Raji (cell line): ENCODE data around the gene COLEC11.

Source experiments
- POLR2A ChIP-seq: IDR thresholded peaks from 2 replicates; pipeline ENCODE4 v1.6.1; 2011; ENCODE audit warnings: low read depth, low read length, control low read depth; ENCODE audit not compliant: insufficient read depth

The COLEC11 gene

DNA sequence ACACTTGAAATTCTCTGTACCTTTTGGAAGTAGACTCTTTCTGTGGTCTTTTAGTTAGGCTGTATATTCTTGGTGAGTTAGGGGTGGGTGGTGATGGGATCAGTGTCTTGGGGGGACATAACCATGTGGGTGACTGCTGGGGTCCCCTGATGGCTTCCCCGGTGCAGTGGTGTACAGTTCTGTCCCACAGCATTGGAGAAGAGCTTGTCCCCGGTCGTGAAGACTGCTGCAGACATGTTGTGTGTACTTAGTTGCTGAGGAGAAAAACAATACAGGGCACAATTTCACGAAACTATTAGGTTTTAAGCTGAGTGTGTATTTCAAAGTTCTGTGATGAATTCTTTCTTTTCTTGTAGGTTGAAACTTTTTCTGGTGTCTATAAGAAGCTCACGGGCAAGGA, 14.5 kb upstream of the COLEC11 start:
- no peak for TF ChIP-seq POLR2A

DNA sequence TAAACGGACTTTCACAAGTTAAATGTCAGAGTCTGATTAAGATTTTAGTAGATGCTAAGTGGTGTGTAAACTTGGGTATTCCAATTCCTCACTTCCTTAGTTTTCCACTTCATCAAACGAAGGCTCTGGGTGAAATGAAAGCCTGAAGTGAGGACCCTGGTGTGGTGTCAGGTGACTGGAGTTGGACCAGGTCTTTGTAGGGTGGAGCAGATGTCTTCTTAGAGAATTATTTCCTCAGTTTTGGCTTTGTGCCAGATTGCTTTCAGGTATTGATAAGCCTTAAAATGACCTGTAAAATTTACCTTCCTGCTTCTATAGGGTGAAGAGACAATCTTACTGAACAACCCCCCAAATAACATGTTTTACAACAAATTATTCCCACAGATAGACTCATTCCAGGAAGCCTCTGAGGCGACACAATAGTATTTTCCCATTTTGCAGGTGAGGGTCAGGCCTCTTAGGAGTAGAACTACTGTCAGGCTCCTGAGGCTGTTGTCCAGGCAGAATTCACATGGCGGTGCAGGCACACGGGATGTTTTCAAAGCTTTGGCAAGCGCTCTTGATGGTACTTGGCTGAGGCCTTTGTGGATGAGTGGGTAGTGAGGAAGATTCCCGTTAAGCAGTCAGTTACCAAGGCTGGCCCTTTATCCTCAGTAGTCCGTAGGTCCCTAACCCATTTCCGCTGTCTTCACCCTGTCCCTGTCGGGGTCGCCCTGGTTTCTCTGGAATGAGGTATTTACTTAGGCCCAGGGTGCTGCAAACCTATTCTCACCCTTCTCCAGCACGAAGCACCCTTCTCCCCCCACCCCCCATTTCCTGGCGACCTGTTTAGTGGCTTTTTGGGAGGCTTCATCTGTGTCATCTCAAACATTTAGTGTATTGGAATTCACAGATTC, 13.3 kb upstream of the COLEC11 start:
- no peak for TF ChIP-seq POLR2A

DNA sequence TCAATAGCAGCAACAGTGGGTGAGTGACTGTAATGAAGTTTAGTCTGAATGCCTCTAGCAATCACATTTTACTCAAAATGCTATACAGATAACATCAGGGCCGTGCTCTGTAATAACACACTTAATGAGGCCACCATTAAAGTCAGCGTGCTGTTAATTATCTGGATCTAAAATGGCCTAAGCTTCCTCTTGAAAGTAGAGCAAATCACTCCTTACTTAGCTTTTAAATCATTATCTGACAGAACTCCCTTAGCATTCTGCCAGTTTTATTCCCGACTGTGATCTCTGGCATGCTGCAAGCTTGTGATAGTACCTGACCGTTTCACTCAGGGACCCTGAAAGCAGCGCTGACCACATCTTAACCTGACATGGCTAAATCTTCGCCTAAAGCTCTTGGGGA, 10.8 kb upstream of the COLEC11 start:
- no peak for TF ChIP-seq POLR2A

DNA sequence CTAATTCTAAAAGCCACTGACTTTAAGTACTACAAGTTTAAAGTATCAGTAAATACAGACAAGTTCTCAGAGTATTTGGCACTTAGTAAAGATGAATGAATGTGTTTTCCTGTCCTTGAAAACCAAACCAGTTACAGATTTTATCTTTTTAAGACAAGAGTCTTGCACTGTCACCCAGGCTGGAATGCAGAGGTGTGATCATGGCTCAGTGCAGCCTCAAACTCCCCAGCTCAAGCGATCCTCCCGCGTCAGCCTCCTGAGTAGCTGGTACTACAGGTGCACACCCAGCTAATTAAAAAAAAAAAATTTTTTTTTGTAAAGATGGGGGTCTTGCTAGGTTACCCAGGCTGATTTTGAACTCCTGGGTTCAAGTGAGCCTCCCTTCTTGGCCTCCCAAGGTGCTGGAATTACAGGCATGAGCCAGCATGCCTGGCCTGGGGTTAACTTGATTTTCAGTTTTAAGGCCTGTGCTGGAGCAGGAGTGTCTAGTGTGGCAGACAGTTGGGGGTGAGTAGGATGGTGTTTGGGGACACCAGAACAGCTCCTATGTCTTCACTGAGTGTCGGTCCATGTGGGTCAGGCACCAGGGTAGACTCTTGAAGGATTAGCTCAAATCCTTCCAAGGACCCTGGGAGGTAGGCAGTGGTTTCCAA, 10.2 kb upstream of the COLEC11 start:
- no peak for TF ChIP-seq POLR2A

DNA sequence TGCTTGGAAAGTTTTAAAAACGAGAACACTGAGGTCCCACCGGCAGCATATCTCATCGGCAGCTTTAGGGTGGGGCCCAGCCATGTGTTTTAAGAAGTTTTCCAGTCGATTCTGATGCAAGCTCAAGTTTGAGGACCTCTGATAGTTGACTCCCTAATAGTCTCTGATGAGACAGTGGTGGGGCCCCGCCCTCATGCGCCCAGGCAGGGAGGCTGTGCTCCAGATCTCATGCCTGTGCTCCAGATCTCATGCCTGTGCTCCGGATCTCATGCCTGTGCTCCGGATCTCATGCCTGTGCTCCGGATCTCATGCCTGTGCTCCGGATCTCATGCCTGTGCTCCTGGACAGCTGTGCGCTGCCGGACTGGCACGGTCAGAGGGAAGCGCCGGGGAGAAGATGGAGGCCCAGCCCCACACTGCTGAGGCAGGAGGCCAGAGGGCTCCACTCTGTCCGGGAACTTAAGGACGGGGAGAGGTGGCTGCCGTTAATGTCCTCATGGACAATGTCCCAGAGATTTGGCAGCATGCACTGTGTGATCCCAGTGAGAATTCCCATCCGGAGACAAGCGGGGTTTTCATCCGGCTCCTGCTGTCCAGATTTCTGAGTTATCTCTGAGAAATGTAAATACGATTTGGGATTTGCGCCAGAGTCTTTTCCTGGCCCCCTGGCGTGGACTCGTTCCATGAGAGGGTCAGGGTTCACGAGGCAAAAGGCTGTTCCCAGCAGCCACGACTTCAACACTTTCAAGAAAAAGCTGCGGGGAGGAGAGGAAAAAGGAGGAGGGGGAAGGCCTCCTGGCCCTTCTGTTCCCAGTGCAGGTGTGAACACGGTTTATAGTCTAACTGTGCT, 9.4 kb upstream of the COLEC11 start:
- TF ChIP-seq POLR2A: no peak

DNA sequence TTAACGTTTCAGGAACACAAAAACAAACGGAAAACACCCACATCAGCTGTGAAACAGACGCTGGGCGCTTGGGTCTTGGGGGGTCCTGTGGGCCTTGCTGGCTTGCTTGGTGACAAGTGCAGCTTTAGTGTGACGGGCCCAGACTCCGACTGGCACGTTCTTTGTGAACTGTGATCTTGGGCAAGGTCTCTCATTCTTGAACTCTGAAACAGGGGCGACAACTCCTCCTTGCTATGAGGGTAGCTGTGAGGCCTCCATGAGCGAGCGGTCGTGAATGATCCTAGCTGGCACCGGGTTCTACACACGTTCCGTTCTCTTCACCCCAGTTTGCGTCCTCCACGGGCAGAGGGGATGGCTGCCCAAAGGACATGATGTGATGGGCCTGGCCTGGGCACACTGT, 8.7 kb upstream of the COLEC11 start:
- no peak for TF ChIP-seq POLR2A

DNA sequence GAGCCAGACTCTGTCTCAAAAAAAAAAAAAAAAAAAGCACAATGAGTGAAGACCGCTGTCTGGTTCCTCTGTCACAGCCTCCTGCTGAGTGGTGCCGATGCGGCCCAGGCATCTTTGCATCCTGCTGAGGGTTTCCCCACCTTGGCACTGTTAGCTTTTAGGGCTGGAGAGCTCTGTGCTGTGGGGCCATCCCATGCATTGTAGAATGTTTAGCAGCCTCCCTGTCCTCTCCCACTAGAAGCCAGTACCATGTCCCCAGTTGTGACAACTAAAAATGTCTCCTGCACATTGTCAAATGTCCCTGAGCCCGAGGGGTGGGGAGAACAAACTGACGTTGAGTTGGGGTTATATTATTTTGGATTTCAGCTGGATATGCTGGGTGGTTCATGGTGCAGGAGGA, 7.9 kb upstream of the COLEC11 start:
- no peak for TF ChIP-seq POLR2A

DNA sequence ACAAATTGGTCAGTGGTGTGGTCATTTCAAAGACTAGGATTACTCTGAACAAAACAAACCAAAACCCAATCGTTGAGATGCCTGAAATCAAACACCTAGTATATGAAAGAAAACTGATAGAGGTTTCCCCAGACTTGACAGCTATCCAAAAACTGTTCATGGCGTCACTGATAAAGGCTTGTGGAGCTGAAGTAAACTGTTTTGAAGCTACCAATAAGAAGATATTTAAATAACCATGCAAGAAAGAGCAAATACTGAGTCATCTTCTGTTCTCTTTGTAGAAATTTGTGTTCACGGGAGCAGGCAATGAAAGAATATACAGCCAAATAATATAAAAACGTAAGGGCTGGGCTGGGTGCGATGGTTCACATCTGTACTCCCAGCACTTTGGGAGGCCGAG, 7.5 kb upstream of the COLEC11 start:
- TF ChIP-seq POLR2A: no peak

DNA sequence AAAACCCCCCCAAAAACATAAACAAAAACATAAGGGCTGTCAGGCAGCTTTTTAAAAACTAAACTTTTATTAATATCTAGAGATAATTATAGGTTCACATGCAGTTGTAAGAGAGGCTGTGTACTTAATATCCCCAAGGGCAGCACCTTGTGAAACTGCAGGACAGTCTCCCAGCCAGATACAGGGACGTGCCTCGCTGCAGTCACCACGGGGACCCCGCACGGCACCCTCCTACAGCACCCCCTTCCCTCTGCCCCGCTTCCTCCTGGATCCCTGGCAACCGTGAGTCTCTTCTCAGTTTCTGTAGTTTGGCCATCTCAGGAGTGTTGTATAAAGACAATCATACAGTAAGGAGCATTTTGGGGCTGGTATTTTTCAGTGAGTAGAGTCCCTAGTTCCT, 6.8 kb upstream of the COLEC11 start:
- TF ChIP-seq POLR2A: no peak

DNA sequence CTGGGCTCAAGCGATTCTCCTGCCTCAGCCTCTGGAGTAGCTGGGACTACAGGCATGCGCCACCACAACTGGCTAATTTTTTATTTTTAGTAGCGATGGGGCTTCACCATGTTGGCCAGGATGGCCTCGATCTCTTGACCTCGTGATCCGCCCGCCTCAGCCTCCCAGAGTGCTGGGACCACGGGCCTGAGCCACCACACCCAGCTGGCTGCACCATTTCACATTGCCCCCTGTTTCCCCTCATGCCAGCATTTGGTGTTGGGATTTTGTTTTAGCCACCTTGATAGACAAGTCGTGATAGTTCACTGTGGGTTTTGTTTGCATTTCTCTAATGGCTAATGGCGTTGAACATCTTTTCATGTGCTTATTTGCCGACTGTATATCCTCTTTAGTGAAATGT, 5.8 kb upstream of the COLEC11 start:
- TF ChIP-seq POLR2A: no peak

DNA sequence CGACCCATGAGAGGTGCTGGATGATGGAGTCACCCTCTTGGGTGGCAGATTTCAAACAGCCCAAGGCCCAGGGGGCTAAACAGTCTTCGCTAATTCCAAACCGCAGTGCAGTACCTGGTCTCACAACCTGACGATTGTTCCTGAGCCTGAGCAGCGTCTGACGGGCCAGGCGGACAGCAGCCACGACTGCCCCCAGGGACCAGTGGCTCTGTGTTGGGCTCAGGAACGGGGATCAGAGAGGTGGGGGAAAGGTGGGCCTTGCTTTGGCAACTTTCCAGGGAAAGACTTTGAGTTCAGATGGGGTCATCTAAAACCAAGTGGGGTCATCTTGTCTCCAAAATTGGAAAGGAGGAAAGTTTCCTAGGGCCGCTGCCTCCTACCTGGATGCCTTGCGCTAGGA, 492 bp downstream of the COLEC11 start:
- no peak for TF ChIP-seq POLR2A

DNA sequence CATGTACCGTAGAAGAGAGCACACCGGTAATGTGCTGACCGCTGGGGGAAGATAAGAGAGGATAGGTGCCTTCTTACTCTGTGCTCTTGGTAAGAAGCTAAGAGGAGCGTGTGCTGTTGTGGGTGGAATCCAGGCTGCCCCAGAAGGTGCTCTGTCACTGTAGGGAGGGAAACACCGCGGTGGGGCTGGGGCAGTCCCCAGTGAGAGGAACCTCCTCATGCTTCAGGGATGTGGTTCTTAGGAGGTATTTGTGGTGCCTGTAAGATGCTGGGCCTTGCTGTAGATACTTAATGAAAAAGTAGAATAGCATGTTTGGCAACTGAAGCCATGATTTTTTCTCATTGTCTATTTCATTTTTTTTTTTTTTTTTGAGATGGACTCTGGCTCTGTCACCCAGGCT, 1.1 kb downstream of the COLEC11 start:
- no peak for TF ChIP-seq POLR2A

DNA sequence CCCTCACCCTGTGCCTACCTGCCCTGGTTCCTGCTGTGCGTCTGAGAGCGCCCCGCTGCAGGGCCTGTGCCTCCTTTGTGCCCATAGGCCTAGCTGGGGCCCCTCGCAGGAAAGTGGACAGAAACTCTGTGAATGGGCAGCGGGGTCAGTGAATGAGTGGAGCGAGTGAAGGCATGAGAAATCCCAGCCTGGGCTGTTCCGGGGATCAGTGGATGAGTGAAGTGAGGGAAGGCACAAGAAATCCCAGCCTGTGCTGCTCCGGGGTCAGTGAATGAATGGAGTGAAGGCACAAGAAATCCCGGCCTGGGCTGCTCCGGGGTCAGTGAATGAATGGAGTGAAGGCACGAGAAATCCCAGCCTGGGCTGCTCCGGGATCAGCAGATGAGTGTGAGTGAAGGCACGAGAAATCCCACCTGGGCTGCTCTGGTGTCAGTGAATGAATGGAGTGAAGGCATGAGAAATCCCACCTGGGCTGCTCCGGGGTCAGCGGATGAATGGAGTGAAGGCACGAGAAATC, 2.0 kb downstream of the COLEC11 start:
- TF ChIP-seq POLR2A: no peak

DNA sequence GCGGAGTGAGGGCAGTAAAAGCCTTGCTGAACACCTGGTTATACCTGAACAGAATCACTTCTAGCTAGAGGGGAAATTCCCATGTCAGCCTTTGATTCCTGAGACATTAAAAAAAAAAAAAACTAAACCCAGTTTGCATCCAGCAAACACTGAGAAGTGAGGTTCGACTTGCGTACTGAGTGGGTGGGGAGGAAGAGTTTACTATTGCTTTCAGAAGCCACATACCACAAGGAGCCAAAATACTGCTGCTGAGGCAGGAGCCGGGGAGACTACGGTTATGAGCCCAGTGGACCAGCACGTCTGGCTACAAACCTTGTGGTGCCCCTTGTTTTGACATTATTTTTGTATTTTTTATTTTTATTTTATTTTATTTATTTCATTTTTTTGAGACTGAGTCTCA, 2.7 kb downstream of the COLEC11 start:
- no peak for TF ChIP-seq POLR2A

DNA sequence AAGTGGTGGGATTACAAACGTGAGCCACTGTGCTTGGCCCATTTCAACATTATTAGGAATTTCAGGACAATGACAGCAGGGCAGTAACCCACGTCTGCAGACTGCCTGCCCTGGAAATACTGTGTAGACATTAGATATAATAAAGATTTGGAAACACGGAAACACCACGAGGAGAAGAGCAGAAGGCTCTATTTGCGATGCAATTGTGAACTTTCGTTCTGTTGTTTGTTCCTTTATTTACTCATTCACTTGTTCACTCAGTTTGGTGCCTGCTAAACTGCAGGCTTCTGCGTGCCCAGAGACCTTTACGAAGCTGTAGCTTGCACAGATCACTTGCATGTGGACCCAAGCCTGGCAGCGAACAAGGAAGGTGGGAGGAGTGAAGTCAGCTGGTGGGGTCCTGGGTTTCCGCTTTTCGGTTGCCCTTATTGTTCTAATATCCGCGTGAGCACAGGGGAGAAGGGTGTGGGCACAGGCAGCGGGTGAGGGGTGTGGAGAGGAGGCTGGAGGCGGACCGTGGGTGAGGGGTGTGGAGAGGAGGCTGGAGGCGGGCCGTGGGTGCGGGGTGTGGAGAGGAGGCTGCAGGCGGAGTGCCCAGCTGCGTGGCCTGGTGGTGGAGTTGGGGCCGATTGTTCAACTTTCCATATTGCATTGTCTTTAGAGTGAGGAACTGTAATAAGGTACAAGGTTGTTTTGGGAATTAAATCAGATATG, 3.4 kb downstream of the COLEC11 start:
- TF ChIP-seq POLR2A: no peak
